GM21737 (cell line): Measurements from ENCODE around the gene GGCX.
"Not testable (repeated sequence)": the region's sequence is repeated elsewhere in the genome, so short reads cannot be mapped to it uniquely, and the experiment has no call there.

ENCODE experiments used
- ATAC-seq: cut with Tn5 transposase; IDR thresholded peaks from one replicate; pipeline ENCODE4 v1.9.1; 2021; ENCODE audit warnings: mild to moderate bottlenecking, moderate library complexity; ENCODE audit not compliant: unreplicated experiment

The GGCX gene

DNA sequence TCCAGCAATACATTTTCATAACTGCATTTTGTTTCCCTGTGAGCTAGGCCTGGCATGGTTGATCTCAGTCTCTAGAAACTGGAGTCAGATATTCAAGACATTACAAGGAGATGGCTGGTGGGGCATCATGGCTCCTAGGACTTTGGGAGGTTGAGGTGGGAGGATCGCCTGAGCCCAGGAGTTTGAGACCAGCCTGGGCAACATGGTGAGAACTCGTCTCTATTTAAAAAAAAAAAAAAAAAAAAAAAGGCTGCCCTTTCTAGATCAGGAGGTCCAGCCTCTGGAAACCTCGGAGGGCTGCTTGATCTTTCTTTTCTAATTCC is 15.7 kb upstream of the GGCX start:
- ATAC-seq = no peak

DNA sequence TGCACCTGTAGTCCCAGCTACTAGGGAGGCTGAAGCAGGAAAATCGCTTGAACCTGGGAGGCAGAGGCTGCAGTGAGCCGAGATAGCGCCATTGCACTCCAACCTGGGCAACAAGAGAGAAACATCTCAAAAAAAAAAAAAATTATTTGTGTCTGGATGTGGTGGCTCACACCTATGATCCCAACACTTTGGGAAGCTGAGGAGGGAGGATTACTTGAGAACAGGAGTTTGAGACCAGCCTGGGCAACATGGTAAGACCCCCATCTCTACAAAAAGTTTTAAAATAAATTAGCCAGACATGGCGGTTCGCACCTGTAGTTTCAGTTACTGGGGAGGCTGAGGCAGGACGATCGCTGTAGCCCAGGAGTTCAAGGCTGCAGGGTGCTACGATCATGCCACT is 14.4 kb upstream of the GGCX start:
- no peak for ATAC-seq

DNA sequence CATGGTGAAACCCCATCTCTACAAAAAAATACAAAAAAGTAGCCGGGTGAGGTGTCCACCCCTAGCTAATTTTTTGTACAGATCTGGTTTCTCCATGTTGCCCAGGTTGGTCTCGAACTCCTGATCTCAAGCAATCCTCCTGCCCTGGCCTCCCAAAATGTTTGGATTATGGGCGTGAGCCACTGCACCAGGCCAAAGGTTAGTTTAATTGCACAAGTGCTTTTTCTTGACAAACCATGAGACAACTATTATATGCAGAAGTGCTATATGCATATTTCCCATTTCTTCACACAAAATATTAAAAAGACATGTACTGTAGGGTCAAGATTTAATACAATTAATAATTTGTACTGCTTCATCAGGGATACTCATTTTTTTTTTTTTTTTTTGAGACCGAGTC is 5.0 kb upstream of the GGCX start:
- no peak for ATAC-seq

DNA sequence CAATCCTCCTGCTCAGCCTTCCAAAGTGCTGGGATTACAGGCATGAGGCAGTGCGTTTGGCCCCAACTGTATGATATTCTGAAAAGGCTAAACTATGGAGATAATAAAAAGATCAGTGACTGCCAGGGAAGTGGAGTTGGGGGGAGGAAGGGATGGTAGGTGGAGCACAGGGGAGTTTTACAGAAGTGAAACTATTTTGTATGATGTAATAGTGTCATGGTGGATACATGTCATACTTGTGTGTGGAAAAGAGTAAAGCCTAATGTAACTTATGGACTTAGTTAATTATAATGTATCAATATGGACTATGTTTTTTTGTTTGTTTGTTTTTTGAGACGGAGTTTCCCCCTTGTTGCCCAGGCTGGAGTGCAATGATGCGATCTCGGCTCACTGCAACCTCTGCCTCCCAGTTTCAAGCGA is 2.9 kb upstream of the GGCX start:
- no peak for ATAC-seq

DNA sequence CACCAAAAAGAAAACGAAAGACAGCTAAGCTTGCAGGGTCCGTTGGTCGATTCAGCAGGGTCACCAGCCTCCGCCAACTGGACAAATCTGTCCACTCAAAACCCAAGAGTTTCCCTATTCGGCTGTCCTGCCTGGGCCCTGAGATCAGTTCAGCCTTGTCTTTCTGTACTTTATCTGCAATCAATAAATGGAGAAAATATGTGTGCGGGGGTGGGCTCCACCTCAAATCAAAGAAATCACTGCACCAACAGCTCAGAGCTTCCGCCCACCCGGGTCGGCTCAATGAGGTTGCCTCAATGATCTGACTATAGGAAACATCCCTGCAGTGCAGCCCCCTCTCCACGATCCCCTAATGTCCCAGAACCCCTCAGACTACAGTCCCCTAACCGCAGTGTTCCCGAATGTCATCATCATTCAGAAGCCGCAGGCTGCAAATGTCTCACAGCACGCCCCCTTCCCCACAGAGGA is 447 bp downstream of the GGCX start:
- ATAC-seq = peak; percentile 25

DNA sequence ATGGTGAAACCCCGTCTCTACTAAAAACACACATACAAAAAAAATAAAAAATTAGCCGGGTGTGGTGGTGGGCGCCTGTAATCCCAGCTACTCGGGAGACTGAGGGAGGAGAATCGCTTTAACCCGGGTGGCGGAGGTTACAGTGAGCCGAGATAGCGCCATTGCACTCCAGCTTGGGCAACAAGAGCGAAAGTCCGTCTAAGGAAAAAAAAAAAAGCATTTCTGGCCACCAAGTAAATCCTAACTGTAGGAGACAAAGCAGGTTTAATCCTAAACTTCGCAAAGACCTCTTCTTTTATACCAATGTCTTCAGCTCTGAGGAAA is 928 bp downstream of the GGCX start:
- not testable (repeated sequence) for ATAC-seq

DNA sequence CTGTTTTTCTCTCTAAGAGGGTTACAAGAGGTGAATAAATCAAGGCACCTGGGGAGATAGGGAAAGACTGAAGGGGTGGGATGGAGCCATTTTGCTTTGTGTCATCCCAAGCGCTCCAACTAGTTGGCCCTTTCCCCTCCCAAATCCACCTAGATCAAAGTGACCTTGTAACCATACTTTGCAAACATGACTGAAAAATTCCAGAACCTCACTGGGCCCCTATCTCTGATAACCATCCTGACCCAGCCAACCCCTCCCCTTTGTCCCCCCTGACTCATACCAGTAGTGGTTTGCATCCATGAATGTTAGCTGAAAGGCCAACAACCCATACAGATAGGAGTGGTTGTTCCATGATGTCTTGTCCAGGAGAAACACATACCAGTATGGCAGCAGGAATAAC is 3.1 kb downstream of the GGCX start:
- no peak for ATAC-seq

DNA sequence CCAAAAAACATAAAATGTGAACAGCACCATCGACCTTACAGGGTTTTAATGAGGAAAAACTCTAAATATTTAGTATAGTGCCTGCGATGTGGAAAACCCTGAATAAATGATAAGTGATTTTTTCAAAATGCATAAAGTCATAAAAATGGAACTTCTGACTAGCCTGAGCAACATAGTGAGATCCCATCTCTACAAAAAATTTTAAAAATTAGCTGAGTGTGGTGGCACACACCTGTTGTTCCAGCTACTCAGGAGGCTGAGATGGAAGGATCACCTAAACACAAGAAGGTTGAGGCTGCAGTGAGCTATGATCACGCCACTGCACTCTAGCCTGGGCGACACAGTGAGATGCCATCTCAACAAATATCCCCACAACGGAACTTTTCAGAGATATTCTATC is 4.2 kb downstream of the GGCX start:
- no peak for ATAC-seq

DNA sequence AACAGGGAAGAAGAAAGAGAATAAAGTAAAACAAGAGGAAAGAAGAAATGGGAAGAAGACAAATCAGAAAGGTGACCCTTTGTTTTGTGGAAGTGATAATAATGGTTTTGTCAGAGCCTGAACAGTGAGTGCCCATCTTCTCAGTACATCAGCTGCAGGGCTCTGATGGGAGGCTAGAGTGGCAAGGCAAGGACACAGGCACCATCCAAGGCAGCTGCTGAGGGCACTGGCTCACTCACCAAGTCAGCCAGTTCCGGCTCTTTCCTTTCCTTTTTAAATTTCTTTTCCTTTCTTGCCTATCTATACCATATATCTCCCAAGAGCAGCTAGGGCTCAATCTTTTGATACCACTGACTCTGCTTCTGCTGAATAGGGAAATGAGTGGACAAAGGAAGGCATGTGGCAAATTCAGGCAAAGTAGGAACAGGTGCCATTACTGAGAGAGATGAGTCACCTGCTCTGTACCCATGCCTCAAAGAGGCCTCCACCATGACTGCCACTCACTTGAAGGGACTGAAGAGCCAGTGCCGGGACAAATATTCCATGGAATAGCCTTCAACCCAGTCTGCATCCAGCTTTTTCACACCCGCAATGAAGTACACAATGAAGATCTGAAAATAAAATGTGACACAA is 6.2 kb downstream of the GGCX start:
- no peak for ATAC-seq

DNA sequence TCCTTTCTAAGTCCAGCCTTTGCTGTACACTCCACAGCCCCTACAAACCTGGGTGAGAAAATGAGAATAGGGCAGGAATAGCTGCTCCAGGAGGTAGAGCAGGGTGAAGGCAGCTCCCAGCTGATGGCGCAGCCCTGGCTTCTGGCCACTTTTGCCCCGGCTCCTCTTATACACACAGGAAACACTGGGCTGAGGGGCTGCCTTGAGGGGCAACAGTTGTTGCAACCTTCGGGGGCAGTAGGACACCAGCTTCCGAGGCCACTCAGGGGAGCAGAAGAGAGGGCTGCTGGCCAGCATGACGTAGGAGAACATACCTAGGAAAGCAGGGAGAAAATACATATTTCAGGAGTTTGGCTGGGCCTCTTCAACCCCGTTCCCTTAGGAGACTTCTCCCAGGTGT is 8.1 kb downstream of the GGCX start:
- ATAC-seq = no peak

DNA sequence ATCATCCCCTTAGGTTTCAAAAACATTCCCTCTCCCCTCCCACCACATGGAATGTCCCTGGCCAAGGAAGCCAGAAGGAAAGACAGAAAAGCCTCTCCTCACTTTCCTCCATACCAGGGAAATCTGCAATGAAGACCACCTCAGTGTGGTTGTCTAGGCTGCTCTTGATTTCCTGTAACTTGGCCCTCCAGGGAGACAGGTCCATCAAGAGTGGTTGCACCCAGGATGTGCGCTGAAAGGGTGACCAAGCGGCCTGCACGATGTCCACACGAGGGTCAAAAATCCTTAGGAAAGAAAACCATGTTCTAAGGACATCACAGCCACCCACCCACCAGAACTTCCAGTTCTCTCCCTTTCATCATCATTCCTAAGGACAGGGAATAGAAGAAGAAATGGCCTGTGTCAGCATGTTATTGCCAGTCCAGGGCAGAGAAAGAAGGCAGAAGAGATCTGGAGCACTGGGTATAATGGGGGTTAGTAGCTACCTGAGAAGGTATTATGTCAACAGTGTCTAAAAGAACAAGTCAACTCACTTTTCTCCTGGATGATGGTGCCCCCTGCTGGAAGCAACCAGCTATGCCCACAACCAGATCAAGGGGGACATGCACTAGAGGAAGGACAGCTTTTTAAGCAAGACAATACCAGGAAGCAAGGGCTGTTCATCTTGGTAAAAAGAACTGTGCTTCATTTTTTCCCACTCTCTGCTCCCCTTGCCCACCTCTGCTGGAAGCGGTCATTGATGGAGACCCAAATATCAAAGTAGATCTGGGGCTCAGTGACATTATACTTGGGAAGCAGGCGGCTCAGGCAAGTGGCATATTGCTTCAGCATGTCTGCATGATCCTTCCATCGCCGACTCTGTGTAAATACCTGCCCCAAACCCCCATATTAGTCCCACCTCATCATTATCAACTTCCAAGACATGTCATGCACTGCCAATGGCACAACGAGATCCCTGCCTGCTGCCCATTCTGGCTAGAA is 9.3 kb downstream of the GGCX start:
- peak; percentile 61 for ATAC-seq

DNA sequence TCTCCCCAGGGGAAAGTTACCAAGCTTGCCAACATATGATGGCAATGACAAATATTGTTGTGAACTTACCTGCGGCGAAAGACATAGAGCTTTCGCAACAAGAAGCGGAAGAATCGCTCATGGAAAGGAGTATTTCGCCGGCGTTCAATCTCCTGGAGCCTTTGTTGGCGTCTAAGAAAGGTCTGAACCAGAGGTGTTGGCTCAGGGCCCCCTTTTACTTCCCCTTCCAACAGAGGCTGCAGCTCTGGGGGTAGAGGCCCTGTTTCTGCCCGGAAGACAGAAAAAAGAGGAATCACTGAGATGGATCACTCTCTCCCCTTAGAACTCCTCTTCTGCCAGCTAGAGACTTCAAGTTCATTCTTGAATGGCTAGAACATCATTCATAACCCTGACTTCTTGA is 10.8 kb downstream of the GGCX start:
- ATAC-seq = no peak

DNA sequence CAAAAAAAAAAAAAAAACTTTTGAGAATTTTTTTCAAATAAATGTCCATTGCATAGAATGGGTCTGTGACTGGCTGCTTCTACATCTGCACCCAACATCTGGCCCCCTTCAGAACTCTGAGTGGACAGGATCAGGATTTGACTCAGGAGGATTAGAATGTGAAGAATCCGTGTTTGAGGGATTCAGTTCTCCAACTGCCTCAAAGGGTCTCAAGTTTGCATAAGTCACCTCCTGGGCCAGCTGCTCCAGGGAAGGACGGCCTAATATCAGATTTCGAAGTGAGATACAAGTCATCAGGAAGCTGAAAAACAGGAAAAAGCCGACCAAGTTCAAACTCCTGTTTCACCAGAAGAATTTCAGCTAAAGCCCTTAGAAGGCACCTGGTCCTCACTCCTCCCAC is 11.5 kb downstream of the GGCX start:
- ATAC-seq = no peak

DNA sequence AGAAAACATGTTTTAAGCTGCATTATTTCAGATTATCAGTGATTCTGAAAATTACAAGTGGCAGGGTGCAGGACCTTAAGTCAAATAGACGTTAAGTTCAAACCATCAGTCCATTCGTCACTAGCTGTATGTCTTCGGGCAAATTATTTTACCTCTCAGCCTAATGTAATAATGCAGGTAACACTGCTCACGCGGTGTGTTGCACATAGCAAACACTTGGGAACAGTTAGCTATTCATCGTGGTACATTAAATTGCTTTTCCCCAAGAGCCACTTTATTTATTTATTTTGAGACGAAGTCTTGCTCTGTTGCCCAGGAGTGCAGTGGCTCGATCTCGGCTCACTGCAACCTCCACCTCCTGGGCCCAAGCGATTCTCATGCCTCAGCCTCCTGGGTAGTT is 12.2 kb downstream of the GGCX start:
- no peak for ATAC-seq

DNA sequence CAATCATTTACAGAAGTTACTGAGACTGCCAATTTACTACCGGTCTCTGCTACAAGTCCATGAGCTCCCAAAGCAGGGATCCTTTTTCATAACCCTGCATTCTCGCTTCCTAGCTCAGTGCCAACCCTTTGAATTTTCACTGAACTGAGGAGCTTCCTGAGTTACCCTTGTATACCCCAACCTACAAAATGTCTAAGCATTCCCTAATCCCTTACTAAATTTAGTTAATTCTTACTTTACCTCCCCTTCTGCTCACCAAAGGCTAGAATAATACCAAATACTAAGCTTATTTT is 12.7 kb downstream of the GGCX start:
- ATAC-seq = no peak

DNA sequence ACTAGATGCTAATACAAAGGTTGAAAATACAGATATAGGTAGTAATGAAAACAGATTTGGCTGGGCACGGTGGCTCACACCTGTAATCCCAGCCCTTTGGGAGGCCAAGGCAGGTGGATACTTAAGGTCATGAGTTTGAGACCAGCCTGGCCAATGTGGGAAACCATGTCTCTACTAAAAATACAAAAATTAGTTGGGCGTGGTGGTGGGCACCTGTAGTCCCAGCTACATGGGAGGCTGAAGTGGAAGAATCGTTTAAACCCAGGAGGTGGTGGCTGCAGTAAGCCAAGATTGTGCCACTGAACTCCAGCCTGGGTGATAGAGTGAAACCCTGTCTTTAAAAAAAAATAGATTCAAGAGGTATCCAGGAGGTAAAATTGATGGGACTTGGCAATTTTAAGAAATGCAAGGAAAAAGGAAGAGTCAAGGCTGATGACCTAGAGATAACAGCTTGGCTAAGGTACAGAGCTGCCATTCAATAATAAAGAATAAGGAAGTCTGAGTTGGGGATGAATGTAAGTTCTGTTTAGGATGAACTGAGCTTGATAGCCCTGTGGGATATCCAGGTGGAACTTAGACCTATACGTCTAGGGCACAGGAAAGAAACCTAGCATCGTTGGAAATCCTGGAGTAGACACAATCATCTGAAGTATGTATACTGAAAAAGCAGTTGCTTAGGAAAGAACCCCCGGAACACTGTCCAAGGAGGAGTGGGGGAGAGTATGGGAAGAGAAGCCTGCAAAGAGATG is 13.3 kb downstream of the GGCX start:
- ATAC-seq = no peak

DNA sequence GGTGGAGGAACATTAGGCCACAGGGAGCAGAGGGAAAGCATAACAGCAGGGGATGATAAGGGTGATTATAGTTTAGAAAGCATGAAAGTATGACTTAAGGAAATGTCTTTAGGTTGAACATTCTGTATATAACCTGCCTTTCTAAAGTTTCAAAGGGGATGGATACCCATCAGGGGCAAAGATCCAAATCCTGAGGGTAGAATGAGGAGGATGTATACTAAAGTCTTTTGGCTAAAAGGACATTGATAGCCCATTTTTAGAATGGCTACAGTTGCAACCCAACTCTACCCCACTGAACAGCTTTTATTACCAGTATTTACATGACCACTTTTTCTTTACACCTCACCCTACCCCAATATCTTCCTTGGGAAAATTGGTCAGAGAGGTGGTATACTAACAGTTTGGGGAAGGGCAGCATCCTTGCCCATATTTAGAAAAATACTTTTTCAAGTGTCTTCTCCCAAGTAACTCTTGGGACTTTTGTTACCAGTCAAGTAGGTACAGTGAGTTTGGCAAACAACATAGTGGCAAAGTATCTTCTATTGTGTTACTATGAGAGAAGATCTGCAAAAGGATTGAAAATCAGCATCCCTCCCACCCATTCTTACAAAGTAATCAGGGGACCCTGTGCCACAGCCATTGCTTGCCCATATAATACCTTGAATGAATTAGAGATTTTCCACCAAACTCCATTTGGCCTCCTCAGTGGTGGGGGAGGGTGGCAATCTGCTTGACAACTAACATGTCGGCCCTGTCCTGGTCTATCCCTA is 14.0 kb downstream of the GGCX start:
- ATAC-seq = no peak

DNA sequence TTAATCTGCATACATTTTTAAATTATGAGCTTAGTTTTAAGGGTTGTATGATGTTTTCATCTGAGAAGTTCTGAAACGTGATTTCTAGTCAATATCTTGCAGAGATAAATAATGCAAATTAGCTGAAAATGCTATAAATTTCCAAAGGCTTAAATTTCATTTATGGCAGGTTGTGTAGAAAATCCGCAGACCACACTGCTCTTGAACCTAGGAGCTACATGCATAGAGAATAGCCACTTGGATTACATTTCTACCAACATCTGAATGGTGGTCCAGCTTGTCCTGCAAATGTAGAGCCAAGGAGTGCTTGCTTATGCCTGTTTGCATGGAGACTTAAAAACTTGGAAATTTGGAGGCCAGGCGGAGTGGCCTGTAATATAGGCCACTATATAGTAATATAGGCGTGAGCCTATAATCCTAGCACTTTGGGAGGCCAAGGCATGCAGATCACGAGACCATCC is 15.5 kb downstream of the GGCX start:
- ATAC-seq = no peak

DNA sequence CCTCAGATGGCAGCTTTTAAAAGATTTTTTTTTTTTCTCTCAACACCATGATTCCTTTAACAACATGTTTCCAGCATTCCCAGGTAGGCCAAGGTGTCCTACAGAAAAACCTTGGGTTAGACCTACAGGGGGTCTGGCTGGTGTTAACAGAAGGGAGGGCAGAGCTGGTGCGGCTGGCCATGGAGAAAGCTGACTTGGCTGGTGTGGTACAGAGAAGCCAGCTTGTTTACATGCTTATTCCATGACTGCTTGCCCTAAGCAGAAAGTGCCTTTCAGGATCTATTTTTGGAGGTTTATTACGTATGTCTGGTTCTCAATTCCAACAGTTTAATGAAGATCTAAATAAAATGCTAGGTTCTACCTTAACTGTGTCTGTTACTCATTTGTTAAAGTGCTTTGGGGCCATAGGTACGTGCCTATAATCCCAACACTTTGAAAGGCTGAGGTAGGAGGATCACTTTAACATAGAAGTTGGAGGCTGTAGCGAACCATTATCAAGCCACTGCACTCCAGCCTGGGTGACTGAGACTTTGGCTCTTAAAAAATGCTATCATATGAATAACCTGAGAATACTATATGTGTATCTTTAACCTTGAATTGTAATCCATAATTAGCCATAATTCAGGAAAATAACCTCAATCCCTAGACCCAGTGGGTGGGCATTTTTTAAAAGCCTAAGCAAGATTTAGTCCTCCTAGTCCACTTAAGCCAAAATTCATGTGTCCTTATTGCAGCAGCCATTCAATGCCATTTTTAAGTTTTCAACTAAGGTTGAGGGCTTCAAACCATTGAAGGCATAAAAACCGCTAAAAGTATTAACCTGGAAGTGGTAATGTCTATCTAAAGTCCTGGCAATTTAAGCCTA is 16.1 kb downstream of the GGCX start:
- not testable (repeated sequence) for ATAC-seq

DNA sequence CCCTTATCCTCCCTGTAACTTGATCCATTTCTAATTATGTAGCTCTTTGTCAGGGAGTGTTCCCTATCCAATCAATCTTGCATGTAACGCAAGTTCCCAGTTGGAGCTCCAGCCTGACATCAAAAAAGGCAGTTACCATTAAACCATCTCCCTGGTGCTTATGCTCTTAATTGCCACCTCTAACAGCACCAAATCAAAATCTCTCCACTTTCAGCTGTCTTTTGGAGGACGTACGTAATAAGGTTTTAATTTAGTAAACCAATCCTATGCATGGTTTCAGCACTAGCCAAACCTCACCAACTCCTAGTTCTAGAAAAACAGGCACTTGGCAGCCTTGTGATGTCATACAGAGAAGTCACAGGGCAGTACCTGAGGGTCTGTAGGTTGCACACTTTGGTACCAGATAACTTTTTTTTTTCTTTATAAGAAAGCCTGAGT is 17.0 kb downstream of the GGCX start:
- ATAC-seq = not testable (repeated sequence)
